Measurements from ENCODE around the gene PIK3C2A. TPM values are rescaled to one million over a fixed set of nuclear protein-coding genes. Genes with fewer than 3 reads are reported as not detected.

Gene PIK3C2A
- total RNA-seq, 1 experiment from 2014 or later = 37.3 TPM

- DNase-seq (ENCODE audit: extremely low read depth, low read depth) = no peak
These were observed 45.4 kb downstream of the PIK3C2A start for GRCh38 chr11:17162376-17162775.

- DNase-seq (ENCODE audit: extremely low read depth, low read depth) = no peak
These were observed 46.3 kb downstream of the PIK3C2A start for GRCh38 chr11:17161515-17161914.

GRCh38 chr11:17159441-17159840 is 48.3 kb downstream of the PIK3C2A start:
- DNase-seq (ENCODE audit: extremely low read depth, low read depth) = no peak

Other genes starting within 250 kb of the PIK3C2A start
- 0.17 and 0.25 TPM in 2 replicates for gene PLEKHA7, start 193.6 kb downstream of the PIK3C2A start, total RNA-seq (2014; rRNA removed; shearing (Covaris generic))
- 2,341 and 2,457 TPM in 2 replicates for gene RPS13, start 130.3 kb downstream of the PIK3C2A start, total RNA-seq (2014; rRNA removed; shearing (Covaris generic))
- gene NUCB2, start 68.8 kb upstream of the PIK3C2A start, total RNA-seq (2014; rRNA removed; shearing (Covaris generic)) = 72.7 and 74.6 TPM in 2 replicates
- gene NCR3LG1, start 143.8 kb upstream of the PIK3C2A start, total RNA-seq (2014; rRNA removed; shearing (Covaris generic)) = 9.8 and 11.6 TPM in 2 replicates
- 0.74 and 0.81 TPM in 2 replicates for gene KCNJ11, start 180.7 kb upstream of the PIK3C2A start, total RNA-seq (2014; rRNA removed; shearing (Covaris generic))

Data from NCI-H460 (cell line).